Erythroblast (primary cell): ENCODE results near the gene SDHB.
A peak's percentile ranks its signal among the peaks of the same experiment; 100 is the strongest.

Source experiments
- DNase-seq, 2 experiments: peaks; one replicate each; lab custom pipeline; 2025; lab: John Stamatoyannopoulos, UW
- GATA1 ChIP-seq: IDR thresholded peaks from 2 replicates; pipeline ENCODE4 v1.6.1; 2011; ENCODE audit warnings: low read depth, mild to moderate bottlenecking, control low read depth, low read length, moderate library complexity
- POLR2A ChIP-seq: IDR thresholded peaks from 2 replicates; pipeline ENCODE4 v1.6.1; 2011; ENCODE audit warnings: mild to moderate bottlenecking, low read length

Gene SDHB

GRCh38 chr1:16975838-16976237, 78.0 kb downstream of the SDHB start:
- DNase-seq, result no peak
- TF ChIP-seq POLR2A, result no peak
- no peak for TF ChIP-seq GATA1

- no peak for DNase-seq
- TF ChIP-seq POLR2A (no peak), GATA1 (no peak)
Measured at GRCh38 chr1:16975211-16975610, 78.6 kb downstream of the SDHB start.

- DNase-seq, result no peak
- TF ChIP-seq GATA1, result no peak
- TF ChIP-seq POLR2A, result no peak
Measured at GRCh38 chr1:16973215-16973614, 80.6 kb downstream of the SDHB start.

- no peak for DNase-seq
- TF ChIP-seq GATA1, result no peak
Measured at GRCh38 chr1:16972189-16972895, 81.5 kb downstream of the SDHB start.

- DNase-seq, result peak in 1 of 2 experiments; percentile 19
- TF ChIP-seq POLR2A (no peak), GATA1 (no peak)
Measured at GRCh38 chr1:16971341-16972188, 82.3 kb downstream of the SDHB start.

- no peak for DNase-seq
- no peak for TF ChIP-seq POLR2A
- no peak for TF ChIP-seq GATA1
Measured at GRCh38 chr1:16970132-16970910, 83.5 kb downstream of the SDHB start.

GRCh38 chr1:16969651-16970050, 84.2 kb downstream of the SDHB start:
- TF ChIP-seq GATA1, result no peak
- TF ChIP-seq POLR2A, result no peak
- no peak for DNase-seq

GRCh38 chr1:16969057-16969611, 84.7 kb downstream of the SDHB start:
- no peak for TF ChIP-seq POLR2A
- DNase-seq, result no peak
